ENCODE results near the gene IBA57. TPM values are rescaled to one million over a fixed set of nuclear protein-coding genes. Genes with fewer than 3 reads are reported as not detected.

IBA57 gene
- total and polyA plus RNA-seq, 2 of the 8 experiments (the other 6 are each of a cell fraction or from before 2014, with no cell fraction given): 2.6 to 5.9 TPM

DNA sequence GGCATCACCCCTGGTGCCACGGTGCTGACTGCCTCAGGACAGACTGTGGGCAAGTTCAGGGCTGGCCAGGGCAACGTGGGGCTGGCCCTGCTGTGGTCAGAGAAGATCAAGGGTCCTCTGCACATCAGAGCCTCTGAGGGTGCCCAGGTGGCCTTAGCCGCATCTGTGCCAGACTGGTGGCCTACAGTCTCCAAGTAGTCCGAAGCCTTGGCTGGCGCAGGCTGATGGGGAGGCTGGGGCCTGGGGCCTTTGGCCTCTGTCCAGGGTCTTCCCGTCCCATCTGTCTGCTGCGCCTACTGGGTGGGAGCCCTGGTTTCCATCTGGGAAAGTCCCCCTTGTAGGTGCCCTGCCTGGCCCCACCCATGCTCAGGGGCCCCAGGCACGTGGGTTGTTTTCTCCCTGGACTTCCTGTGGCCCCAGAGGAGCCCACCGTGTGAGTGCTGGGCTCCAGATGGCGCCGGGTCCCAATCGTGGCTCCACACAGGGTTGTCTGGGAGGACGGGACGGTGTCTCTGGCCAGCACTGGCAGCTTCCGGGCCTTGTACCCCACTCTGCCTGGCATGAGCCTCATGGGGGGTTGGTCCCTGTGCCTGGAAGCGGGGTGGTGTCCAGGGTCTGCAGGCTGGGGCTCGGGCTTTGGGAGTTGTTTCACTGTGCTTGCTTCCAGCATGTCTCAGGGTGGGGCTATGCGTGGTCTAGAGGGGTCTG, 9.9 kb downstream of the IBA57 start:
- no peak overlapping the region for H4K5ac ChIP-seq (ENCODE audit: insufficient read length, low read depth, low read length)
- H3K23me2 ChIP-seq (ENCODE audit: low read depth, low read length): peaks cover 2% of the 10 kb centered on the region; the same call in 1 of the 2 replicates
- H3K9me3 ChIP-seq (ENCODE audit: insufficient read depth in 2 of 2, low read depth in 1 of 2, low read length in 1 of 2): no peaks in the 10 kb centered on the region
- FAIRE-seq (no peak), DNase-seq (ENCODE audit: low read depth in 1 of 2, low spot score in 2 of 2) (no peak)
- H3K9ac ChIP-seq (replicated peaks in 1 of 4; ENCODE audit: extremely low read depth in 1 of 4, low read depth in 3 of 4, low read length in 3 of 4): no peak overlapping the region
- CTCF ChIA-PET (ENCODE audit: partially characterized antibody): interaction anchor here (0.7 to 3.8 kb wide), 7 partner anchors 10 to 176 kb away, joined by 3 to 23 read pairs (median 4); partner anchors contain the start of gene IBA57
- peaks cover 10% of the 10 kb centered on the region for H3K79me1 ChIP-seq (ENCODE audit: low read depth, low read length)
- H3K27ac ChIP-seq (ENCODE audit: low read depth, low read length): no peak overlapping the region
- peaks cover 0 to 6% (median 4%) of the 10 kb centered on the region in 4 experiments; a peak in 4 of 7 replicates for H3K4me1 ChIP-seq (replicated peaks in 1 of 4; ENCODE audit: control insufficient read depth in 3 of 4, insufficient read depth in 4 of 4, low read length in 3 of 4)
- no peaks in the 10 kb centered on the region; a peak in 1 of 8 replicates for H3K36me3 ChIP-seq (ENCODE audit: control insufficient read depth in 2 of 4, insufficient read depth in 4 of 4, low read length in 3 of 4)
- no peak overlapping the region for H3K23ac ChIP-seq (ENCODE audit: insufficient read length)
- H3K56ac ChIP-seq (replicated peaks; ENCODE audit: insufficient read length, low read depth, low read length): no peak overlapping the region
- H3K27me3 ChIP-seq (replicated peaks in 1 of 4; ENCODE audit: control insufficient read depth in 3 of 4, extremely low read depth in 1 of 4, insufficient read depth in 3 of 4, low read length in 3 of 4): no peaks in the 10 kb centered on the region
- no peak overlapping the region for H2BK12ac ChIP-seq (ENCODE audit: low read depth, low read length)
- WGBS, 2 experiments (ENCODE audit: extremely low coverage in 1 of 2, insufficient coverage in 1 of 2, insufficient read length in 1 of 2, insufficient replicate concordance in 2 of 2, low coverage in 1 of 2, low lambda C conversion rate in 2 of 2, missing lambda C conversion rate in 1 of 2): 91% methylated on average over 16 of the region's 18 CpGs; no CpG with 5 or more reads in 1 of the 2 experiments
- POLR2A ChIA-PET (ENCODE audit: partially characterized antibody): interaction anchor here (1.5 to 3.2 kb wide), 3 partner anchors 9 to 35 kb away, joined by 5 to 17 read pairs (median 14); partner anchors contain the start of genes GUK1 and IBA57
- H2BK120ac ChIP-seq (replicated peaks; ENCODE audit: low read depth, low read length): no peak overlapping the region
- no peak overlapping the region; a peak in 1 of 4 replicates for H3K4me2 ChIP-seq (ENCODE audit: insufficient read depth in 1 of 2, low read depth in 2 of 2, low read length in 2 of 2)
- no peak overlapping the region for H2BK20ac ChIP-seq (ENCODE audit: low read length)
- H4K91ac ChIP-seq (replicated peaks; ENCODE audit: insufficient read length, low read length): no peak overlapping the region
- no peak overlapping the region for H2BK5ac ChIP-seq (ENCODE audit: low read depth, low read length)
- peak overlapping the region; percentile 71; the same call in 1 of the 2 replicates for H4K8ac ChIP-seq (ENCODE audit: extremely low read depth, insufficient read depth, low read length)
- H2AK5ac ChIP-seq (ENCODE audit: low read depth, low read length): 0 out of 2 replicates have a peak overlapping the region, but pooled peaks have one; percentile 24
- H3K4ac ChIP-seq (replicated peaks; ENCODE audit: insufficient read length, low read depth, low read length): no peak overlapping the region
- no peak overlapping the region for H3K14ac ChIP-seq (ENCODE audit: insufficient read length)
- H2AFZ ChIP-seq (ENCODE audit: low read length): no peak overlapping the region
- no peak overlapping the region for H2BK15ac ChIP-seq (ENCODE audit: low read length)
- peaks cover 8 to 20% of the 10 kb centered on the region in 2 experiments for H4K20me1 ChIP-seq (replicated peaks in 1 of 2; ENCODE audit: control insufficient read depth in 1 of 2, insufficient read depth in 2 of 2, low read length in 2 of 2)
- no peak overlapping the region for H3K4me3 ChIP-seq (ENCODE audit: extremely low read depth in 1 of 4, insufficient read depth in 2 of 4, low read depth in 3 of 4, low read length in 4 of 4)
- H3K79me2 ChIP-seq (ENCODE audit: control insufficient read depth in 1 of 2, insufficient read depth in 2 of 2, low read length in 2 of 2): 0 out of 4 replicates have a peak, but pooled peaks cover 0 to 6% of the 10 kb centered on the region in 2 experiments
- no peak overlapping the region for H3K18ac ChIP-seq (ENCODE audit: extremely low read depth, low read length)
- no peak for TF ChIP-seq GTF2F1 (IDR thresholded peaks at IDR 0.05; ENCODE audit: borderline replicate concordance, low read depth, low read length)
